Upper lobe of left lung (tissue), 4 donors: ENCODE results near the gene CATSPERB.

Experiments used
- EP300 ChIP-seq, 4 donors: sonication (generic); formaldehyde crosslinking; IDR thresholded peaks; one replicate each; pipeline ENCODE4 v1.5.1; 2017; ENCODE audit warnings: antibody characterized with exemption in 4 of 4, control low read depth in 2 of 4
- POLR2A ChIP-seq, 4 donors: fragments of 450-650 bp; IDR thresholded peaks; one replicate each; pipeline ENCODE4 v1.5.1; 2016 to 2017; ENCODE audit warnings: antibody characterized with exemption in 4 of 4, mild to moderate bottlenecking in 2 of 4
- POLR2AphosphoS5 ChIP-seq, 2 donors: sonication (generic); formaldehyde crosslinking; IDR thresholded peaks; one replicate each; pipeline ENCODE4 v1.5.1; 2017; ENCODE audit warnings: antibody characterized with exemption in 2 of 2
- TF ChIP-seq, protein P1 (sequence below), 6 experiments: fragments of 450-650 bp in 4 of 6; fragments of 200-600 bp in 2 of 6; sonication (generic) in 2 of 6; IDR thresholded peaks; one replicate each; pipeline ENCODE4 v1.5.1; 2016 to 2019; ENCODE audit warnings: antibody characterized with exemption in 6 of 6

DNA sequence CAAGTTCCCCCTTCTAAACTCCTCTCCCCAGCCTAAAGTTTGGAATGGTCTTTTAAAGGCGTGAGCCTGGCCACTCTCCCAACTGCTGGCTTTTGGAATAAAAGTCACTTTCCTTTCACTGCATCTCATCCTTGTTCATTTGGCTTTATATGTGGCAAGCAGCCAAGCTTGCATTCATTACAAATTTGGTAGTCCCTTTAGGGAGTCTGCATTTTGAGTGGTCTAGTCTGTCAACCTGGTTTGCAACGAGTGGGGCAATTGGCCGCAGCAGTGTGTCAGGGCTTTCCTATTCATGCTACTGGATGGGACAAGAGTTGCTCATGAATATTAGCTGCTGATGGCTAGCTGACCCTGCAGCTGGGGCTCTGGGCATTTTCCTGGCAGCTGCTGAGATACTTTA, 57.0 kb downstream of the CATSPERB start:
- TF ChIP-seq, protein P1, sequence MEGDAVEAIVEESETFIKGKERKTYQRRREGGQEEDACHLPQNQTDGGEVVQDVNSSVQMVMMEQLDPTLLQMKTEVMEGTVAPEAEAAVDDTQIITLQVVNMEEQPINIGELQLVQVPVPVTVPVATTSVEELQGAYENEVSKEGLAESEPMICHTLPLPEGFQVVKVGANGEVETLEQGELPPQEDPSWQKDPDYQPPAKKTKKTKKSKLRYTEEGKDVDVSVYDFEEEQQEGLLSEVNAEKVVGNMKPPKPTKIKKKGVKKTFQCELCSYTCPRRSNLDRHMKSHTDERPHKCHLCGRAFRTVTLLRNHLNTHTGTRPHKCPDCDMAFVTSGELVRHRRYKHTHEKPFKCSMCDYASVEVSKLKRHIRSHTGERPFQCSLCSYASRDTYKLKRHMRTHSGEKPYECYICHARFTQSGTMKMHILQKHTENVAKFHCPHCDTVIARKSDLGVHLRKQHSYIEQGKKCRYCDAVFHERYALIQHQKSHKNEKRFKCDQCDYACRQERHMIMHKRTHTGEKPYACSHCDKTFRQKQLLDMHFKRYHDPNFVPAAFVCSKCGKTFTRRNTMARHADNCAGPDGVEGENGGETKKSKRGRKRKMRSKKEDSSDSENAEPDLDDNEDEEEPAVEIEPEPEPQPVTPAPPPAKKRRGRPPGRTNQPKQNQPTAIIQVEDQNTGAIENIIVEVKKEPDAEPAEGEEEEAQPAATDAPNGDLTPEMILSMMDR (IDR thresholded peaks at IDR 0.05): no peak
- TF ChIP-seq POLR2AphosphoS5 (IDR thresholded peaks at IDR 0.05): no peak
- TF ChIP-seq POLR2A (IDR thresholded peaks at IDR 0.05): no peak
- TF ChIP-seq EP300 (IDR thresholded peaks at IDR 0.05): no peak
